Hematopoietic multipotent progenitor cell treated with erythropoietin and hydrocortisone succinate and interleukin-3 and kit ligand, for 17 days (in vitro differentiated cells): ENCODE results near the gene REXO1.
"Not testable (repeated sequence)": the region's sequence is repeated elsewhere in the genome, so short reads cannot be mapped to it uniquely, and the experiment has no call there.

Experiments used
- DNase-seq: peaks from one replicate; pipeline ENCODE4 v3.0.0-alpha.2; 2015; ENCODE audit warnings: low spot score

The REXO1 gene

GRCh38 chr19:1848399-1849131 is at the start of gene REXO1:
Gene REXO1 (minus strand): TSS chr19:1848483. CDS start chr19:1848358, 125 bp downstream.
- peak; percentile 99 for DNase-seq

- DNase-seq: no peak
Observed at GRCh38 chr19:1896508-1896907, 48.2 kb upstream of the REXO1 start.

GRCh38 chr19:1893791-1894190 is 45.5 kb upstream of the REXO1 start:
- DNase-seq: no peak

- DNase-seq: no peak
Observed at GRCh38 chr19:1889907-1890306, 41.6 kb upstream of the REXO1 start.

GRCh38 chr19:1888385-1888784 is 40.1 kb upstream of the REXO1 start:
- DNase-seq: no peak

- not testable (repeated sequence) for DNase-seq
Observed at GRCh38 chr19:1886360-1886759, 38.1 kb upstream of the REXO1 start.

GRCh38 chr19:1885398-1886119 is 37.3 kb upstream of the REXO1 start, which contains the start of gene ABHD17A:
Gene ABHD17A (minus strand): TSS chr19:1885496. CDS start chr19:1881566, 3,930 bp downstream.
- DNase-seq: peak; percentile 95

- no peak for DNase-seq
Observed at GRCh38 chr19:1884719-1885334, 36.5 kb upstream of the REXO1 start.

- peak; percentile 47 for DNase-seq
Observed at GRCh38 chr19:1884291-1884718, 36.0 kb upstream of the REXO1 start.

- no peak for DNase-seq
Observed at GRCh38 chr19:1883784-1884183, 35.5 kb upstream of the REXO1 start.

- DNase-seq: no peak
Observed at GRCh38 chr19:1882786-1883692, 34.8 kb upstream of the REXO1 start.

- no peak for DNase-seq
Observed at GRCh38 chr19:1882089-1882785, 34.0 kb upstream of the REXO1 start.

- not testable (repeated sequence) for DNase-seq
Observed at GRCh38 chr19:1881393-1882088, 33.3 kb upstream of the REXO1 start.

GRCh38 chr19:1880611-1881392 is 32.5 kb upstream of the REXO1 start:
- no peak for DNase-seq

GRCh38 chr19:1879982-1880381 is 31.7 kb upstream of the REXO1 start:
- DNase-seq: not testable (repeated sequence)

GRCh38 chr19:1878583-1878982 is 30.3 kb upstream of the REXO1 start:
- DNase-seq: not testable (repeated sequence)

- not testable (repeated sequence) for DNase-seq
Observed at GRCh38 chr19:1877280-1877660, 29.0 kb upstream of the REXO1 start.

GRCh38 chr19:1876496-1877279 is 28.4 kb upstream of the REXO1 start:
- not testable (repeated sequence) for DNase-seq
